IPS-18a (cell line): Measurements from ENCODE around the gene KCTD15.

Experiments
- H3K27ac ChIP-seq: one replicate; pipeline ENCODE4 v1.5.1; 2013; ENCODE audit warnings: low read length
- H3K27me3 ChIP-seq: one replicate; pipeline ENCODE4 v1.6.1; 2013; ENCODE audit warnings: mild to moderate bottlenecking, low read length; ENCODE audit not compliant: control insufficient read depth, insufficient read depth
- H3K36me3 ChIP-seq: one replicate; pipeline ENCODE4 v1.6.1; 2013; ENCODE audit warnings: low read depth, low read length; ENCODE audit not compliant: control insufficient read depth
- H3K4me1 ChIP-seq: one replicate; pipeline ENCODE4 v1.6.1; 2013; ENCODE audit warnings: low read depth, low read length; ENCODE audit not compliant: control insufficient read depth
- H3K4me3 ChIP-seq: one replicate; pipeline ENCODE4 v1.5.1; 2013; ENCODE audit warnings: low read length
- H3K9ac ChIP-seq: one replicate; pipeline ENCODE4 v1.6.1; 2013; ENCODE audit warnings: mild to moderate bottlenecking, low read length, moderate library complexity
- H3K9me3 ChIP-seq: one replicate; pipeline ENCODE4 v1.6.1; 2013; ENCODE audit warnings: low read depth, low read length; ENCODE audit not compliant: control insufficient read depth

KCTD15 gene, protein sequence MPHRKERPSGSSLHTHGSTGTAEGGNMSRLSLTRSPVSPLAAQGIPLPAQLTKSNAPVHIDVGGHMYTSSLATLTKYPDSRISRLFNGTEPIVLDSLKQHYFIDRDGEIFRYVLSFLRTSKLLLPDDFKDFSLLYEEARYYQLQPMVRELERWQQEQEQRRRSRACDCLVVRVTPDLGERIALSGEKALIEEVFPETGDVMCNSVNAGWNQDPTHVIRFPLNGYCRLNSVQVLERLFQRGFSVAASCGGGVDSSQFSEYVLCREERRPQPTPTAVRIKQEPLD

DNA sequence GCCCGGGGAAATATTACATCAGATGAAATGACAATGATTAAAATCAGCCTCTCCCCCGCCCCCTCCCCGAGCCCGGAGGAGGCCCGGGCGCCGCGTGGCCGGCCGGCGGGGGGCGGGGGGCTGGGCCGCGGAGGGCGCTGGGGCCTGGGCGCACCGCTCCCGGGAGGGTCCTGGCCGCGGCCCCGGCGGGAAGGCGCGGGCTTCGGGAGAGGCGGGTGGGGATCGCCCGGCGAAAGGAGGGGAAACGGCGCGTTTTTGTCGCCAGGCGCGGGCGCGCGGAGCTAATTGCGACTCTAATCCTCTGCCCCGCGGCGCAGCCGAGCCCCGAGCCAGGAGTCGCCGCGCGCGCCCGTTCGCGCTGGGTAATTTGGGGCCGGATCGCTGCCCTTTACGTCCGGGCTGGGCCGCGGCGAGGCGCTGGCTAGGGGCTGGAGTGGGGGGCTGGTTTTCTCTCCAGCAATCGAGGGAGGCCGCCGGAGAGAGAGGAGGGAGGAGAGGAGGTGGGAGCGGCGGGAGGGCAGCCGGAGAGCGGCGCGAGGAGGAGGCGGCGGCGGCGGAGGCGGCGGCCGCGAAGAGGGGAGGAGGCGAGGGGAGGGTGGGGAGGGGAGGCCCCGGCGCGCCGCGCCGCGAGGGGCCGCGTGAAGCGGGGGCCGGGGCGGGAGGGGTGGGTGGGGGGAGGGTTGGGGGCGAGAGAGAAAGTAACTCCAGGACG is at the start of gene KCTD15:
Gene KCTD15 (plus strand): TSS at position 707 of the 712 bp plus-strand sequence. CDS start 3,585 bp downstream, outside the sequence.
- Histone ChIP-seq H3K4me1 (peaks cover 24% of the 10 kb centered on the region), H3K36me3 (peaks cover 7% of the 10 kb centered on the region), H3K27me3 (no peaks in the 10 kb centered on the region), H3K4me3 (peak within 1 kb of the TSS; percentile 77), H3K9me3 (no peaks in the 10 kb centered on the region), H3K9ac (peak within 1 kb of the TSS; percentile 84), H3K27ac (peak within 1 kb of the TSS; percentile 24)

DNA sequence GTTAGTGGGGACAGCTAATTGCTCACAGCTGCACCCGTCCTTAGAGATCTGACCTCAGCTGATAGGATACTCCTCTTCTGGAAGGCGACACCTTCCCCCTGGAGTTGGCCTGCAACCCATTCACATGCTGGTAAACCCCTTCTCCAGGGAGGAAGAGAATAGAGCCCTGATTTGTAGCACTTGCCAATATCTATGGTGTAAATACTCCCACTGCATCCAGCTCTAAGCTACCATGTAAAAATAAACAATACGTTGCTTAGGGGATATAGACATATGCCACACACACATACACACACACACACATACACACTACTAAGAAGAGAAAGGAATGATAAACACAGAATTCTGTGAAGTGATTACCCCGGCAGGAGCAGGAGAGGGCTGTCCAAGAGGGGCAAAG is 49.4 kb upstream of the KCTD15 start:
- H3K27me3 ChIP-seq: no peaks in the 10 kb centered on the region
- H3K36me3 ChIP-seq: no peaks in the 10 kb centered on the region
- no peaks in the 10 kb centered on the region for H3K4me1 ChIP-seq
- H3K9me3 ChIP-seq: no peaks in the 10 kb centered on the region
- H3K4me3 ChIP-seq: no peak overlapping the region
- H3K9ac ChIP-seq: no peak overlapping the region
- no peak overlapping the region for H3K27ac ChIP-seq

DNA sequence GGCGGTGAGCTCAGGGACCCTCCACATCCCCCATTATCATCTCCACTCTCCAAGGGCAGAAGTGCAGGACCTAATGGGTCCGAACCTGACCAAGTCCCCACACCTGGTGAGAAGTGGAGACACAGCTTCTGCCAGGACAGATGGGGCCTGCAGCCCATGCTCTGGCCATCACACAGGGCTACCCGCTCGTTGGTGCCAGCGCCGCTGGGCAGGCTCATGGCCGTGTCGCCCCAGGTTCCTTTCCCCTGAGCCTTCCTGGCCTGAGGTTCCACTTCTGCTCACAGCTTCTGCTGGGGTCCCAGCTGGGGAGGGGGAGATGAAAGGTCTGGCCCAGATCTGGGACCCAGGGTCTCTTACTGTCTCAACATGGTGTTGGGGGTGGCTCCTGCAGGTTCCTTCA is 48.4 kb upstream of the KCTD15 start:
- H3K27ac ChIP-seq: no peak overlapping the region
- H3K9ac ChIP-seq: no peak overlapping the region
- H3K4me1 ChIP-seq: no peaks in the 10 kb centered on the region
- H3K4me3 ChIP-seq: no peak overlapping the region
- H3K9me3 ChIP-seq: no peaks in the 10 kb centered on the region
- H3K27me3 ChIP-seq: no peaks in the 10 kb centered on the region
- H3K36me3 ChIP-seq: no peaks in the 10 kb centered on the region

DNA sequence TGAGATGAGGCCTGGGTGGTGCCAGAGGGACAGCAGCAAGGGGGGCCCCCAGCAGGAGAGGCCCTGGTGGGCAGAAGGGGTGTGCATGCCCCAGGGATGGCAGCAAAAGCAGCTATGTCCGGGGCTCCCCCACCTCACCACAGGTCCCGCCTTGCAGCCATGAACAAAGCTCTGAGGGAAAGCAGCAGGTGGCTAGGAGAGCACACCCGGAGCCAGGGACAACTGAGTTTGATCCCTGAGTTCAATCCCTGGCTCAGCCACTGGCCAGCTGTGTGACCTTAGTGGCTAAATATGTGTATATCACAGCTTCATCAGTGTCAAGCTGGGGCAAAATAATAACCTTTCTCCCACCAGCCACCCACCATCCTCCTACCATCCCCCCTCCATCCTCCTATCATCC is 47.7 kb upstream of the KCTD15 start:
- H3K4me1 ChIP-seq: no peaks in the 10 kb centered on the region

DNA sequence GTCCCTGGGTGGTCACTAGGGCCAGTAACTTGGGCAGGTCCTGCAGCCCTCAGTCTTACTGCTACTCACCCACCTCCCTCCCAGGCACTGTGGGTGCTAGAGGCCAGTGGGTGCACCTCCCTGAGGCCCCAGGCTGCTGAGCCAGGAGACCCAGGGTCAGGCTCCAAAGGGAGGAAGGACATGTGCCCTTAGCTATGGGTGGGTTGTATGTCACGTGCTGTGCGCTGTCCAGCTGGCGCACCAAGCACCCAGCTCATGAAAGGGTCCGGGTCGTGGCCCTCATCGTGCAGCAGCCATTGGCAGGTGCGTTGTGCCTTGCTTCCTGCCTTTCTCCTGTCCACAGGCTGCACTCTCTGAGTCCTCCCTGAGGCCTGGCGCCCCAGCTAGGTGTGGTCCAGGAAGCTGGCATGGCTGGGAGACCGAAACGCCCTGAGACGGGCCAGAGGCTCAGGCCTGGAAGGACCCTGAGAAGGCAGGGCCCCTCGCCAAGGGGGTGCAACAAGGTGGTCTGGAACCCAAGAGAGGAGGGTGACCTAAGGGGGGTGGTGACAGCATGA is 47.0 kb upstream of the KCTD15 start:
- H3K4me1 ChIP-seq: no peaks in the 10 kb centered on the region
- no peak overlapping the region for H3K9ac ChIP-seq
- no peaks in the 10 kb centered on the region for H3K36me3 ChIP-seq
- no peak overlapping the region for H3K4me3 ChIP-seq
- no peak overlapping the region for H3K27ac ChIP-seq
- H3K27me3 ChIP-seq: no peaks in the 10 kb centered on the region
- H3K9me3 ChIP-seq: no peaks in the 10 kb centered on the region

More for the DNA sequence above, 47.7 kb upstream of the KCTD15 start:
- Histone ChIP-seq H3K9ac (no peak overlapping the region), H3K36me3 (no peaks in the 10 kb centered on the region), H3K27ac (no peak overlapping the region), H3K27me3 (no peaks in the 10 kb centered on the region), H3K4me3 (no peak overlapping the region), H3K9me3 (no peaks in the 10 kb centered on the region)

DNA sequence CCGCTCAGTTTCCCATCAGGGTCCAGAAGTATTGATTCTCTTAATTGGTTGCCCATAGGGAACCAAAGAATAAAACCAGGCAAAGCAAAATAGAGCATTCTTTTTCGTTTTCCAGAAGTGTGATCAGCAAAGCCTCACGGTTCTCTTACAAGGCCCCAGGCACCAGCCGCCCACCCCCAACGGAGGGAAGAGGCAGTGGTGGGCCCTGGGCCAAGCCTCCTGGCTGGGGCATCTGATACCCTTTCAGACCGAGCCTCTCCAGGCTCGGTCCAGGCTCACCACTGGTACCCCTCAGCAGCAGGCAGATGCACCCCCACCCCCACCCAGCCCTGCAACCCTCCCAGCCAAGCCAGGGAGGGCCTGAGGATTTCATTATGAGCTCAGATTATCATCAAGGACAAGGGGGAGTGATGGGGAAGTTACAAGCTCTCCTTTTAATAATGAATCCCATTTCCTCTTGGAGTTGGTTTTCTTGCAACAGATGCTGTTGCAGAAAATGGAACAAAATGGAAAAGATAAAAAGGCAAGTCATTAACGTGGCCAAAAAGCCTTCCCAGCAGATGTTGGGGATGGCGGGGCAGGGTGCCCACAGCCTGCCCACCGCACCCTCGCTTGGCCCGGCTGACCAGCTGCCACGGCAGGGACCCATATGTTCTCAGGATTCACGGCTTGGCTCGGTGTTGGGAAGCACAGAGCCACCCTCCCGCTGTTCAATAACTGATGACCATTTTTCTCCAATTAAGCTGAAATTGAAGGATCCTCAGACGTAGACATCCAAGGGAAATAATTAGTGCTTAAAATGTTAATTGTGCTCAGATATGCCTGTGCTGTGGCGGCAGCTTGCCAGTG is 45.9 kb upstream of the KCTD15 start:
- H3K27me3 ChIP-seq: no peaks in the 10 kb centered on the region
- no peaks in the 10 kb centered on the region for H3K4me1 ChIP-seq
- no peaks in the 10 kb centered on the region for H3K36me3 ChIP-seq
- H3K9me3 ChIP-seq: no peaks in the 10 kb centered on the region
- no peak overlapping the region for H3K4me3 ChIP-seq
- H3K9ac ChIP-seq: no peak overlapping the region
- H3K27ac ChIP-seq: no peak overlapping the region

DNA sequence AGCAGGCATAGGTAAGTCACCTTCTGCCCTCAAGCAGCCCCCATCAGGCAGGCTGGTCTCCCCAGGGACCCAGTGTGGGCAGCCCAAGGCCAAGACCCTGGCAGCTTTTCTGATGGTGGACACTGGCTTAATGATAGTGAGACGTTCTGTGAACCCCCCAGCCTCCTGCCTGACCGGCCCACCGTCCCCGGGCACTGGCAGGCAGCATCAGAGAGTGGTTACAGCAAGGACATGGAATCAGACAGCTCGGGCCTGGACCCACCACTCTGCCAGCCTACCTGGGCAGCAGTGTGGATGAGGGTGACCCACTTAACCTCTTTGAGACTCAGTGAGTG is 45.3 kb upstream of the KCTD15 start:
- H3K9me3 ChIP-seq: no peaks in the 10 kb centered on the region
- H3K27ac ChIP-seq: no peak overlapping the region
- H3K4me1 ChIP-seq: no peaks in the 10 kb centered on the region
- no peaks in the 10 kb centered on the region for H3K36me3 ChIP-seq
- no peak overlapping the region for H3K9ac ChIP-seq
- no peak overlapping the region for H3K4me3 ChIP-seq
- no peaks in the 10 kb centered on the region for H3K27me3 ChIP-seq

DNA sequence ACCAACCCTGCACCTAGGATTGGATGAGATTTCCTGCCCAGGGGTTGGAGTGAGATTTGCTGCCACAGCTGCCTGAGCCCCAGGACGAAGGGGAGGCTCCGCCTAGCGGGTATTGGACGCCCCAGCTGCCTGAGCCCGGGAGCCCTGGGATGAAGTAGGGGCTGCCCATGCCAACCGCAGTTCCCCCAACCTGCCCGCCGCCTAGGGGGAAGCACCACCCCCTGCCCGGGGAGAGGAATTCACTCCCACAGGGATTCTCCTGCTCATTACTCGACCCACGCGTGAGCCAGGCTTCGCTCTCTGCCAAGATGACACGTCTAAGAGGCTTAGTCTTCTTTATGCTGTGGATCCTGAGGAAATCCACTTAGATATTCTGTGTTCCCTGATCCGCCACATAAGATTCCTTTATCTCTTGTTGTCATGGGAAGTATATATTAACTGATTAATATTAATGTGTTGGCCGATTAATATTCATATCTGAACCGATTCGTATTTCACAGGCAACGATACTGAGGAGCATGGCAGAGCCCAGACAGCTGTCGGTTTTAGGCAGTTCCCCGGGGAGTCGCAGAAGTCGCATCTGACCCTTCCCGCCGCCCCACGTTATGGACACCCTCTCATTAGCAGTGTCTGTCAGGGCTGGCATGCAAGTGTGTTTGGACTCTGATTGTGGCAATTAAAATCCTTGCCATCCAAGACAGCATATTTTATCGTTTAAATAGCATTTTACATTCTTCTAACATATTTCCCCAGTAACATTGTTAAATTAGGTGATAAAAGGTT is 44.5 kb upstream of the KCTD15 start:
- H3K9ac ChIP-seq: no peak overlapping the region
- H3K4me3 ChIP-seq: no peak overlapping the region
- no peak overlapping the region for H3K27ac ChIP-seq
- no peaks in the 10 kb centered on the region for H3K4me1 ChIP-seq
- H3K36me3 ChIP-seq: no peaks in the 10 kb centered on the region
- H3K27me3 ChIP-seq: no peaks in the 10 kb centered on the region
- H3K9me3 ChIP-seq: no peaks in the 10 kb centered on the region

DNA sequence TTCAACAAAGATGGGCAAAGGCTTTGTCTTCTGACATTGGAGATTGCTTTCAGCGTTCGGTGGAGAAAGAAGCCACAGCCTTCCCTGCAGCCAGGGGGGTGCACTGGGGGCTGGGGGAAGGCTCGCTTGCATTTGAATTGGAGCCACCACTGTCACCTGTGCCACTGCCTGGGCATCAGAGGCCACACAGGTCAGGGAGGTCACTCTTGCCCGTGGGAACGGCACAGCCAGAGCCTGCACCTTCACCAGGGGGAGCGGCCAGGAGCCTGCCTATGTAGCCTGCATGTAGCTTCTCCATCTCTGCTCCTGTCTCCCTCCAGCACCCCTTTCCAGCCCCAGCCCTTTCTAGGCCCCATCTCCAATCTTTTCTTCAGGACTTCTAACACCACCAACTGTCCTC is 43.7 kb upstream of the KCTD15 start:
- H3K4me3 ChIP-seq: no peak overlapping the region
- no peaks in the 10 kb centered on the region for H3K36me3 ChIP-seq
- H3K27ac ChIP-seq: no peak overlapping the region
- H3K27me3 ChIP-seq: no peaks in the 10 kb centered on the region
- no peaks in the 10 kb centered on the region for H3K9me3 ChIP-seq
- H3K4me1 ChIP-seq: no peaks in the 10 kb centered on the region
- no peak overlapping the region for H3K9ac ChIP-seq

DNA sequence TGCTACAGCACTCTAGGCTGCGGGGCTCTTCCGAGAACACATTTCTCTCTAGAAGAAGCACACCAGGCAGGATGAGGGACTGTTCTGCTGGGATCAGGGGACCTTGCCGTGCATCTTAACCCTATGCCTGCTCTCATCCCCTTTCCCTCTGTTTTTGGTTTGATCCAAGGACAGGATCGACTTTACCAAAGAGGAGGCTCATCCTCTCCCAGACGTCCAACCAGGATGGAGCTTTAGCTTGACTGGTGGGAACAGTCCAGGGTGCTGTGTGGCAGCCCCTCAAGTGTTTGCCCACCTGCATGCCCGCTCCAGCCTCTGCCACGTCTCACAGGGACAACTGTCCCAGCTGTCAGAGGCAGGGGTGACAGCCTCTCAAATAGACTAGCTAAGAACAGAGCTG is 42.3 kb upstream of the KCTD15 start:
- H3K27ac ChIP-seq: no peak overlapping the region
- no peaks in the 10 kb centered on the region for H3K36me3 ChIP-seq
- no peaks in the 10 kb centered on the region for H3K27me3 ChIP-seq
- H3K9ac ChIP-seq: no peak overlapping the region
- H3K4me1 ChIP-seq: no peaks in the 10 kb centered on the region
- no peak overlapping the region for H3K4me3 ChIP-seq
- no peaks in the 10 kb centered on the region for H3K9me3 ChIP-seq
